ENCODE measurements around the gene MOCS3.

MOCS3 gene

DNA sequence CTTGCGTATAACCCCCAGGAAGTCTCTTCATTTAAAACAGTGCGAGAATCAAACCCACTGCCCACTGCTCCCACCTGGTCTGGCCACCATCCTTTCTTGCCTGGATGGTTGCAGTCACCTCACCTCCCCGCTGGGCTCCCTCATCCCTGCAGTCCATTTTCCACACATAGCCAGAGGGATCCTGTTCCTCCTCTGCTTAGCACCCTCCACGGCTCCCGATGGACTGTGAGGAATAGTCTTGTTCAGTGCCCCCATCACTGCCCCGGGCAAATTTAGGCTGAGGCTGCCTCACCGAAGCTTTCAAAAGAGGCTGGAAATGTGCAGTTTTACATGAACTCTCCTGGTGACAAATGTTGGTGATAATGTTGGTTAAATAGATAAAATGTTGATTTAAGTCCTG, 46.6 kb downstream of the MOCS3 start:
- DNase-seq (ENCODE audit: low spot score), result no peak
- in situ Hi-C loops (cut with MboI; ENCODE audit: low pct_unique_long_range_greater_than_20kb, low sequenced_read_pairs, unreplicated experiment), result no loop called here
- TF ChIP-seq CTCF (IDR thresholded peaks at IDR 0.05; ENCODE audit: extremely low read depth, insufficient read depth, missing control alignments), result no peak

DNA sequence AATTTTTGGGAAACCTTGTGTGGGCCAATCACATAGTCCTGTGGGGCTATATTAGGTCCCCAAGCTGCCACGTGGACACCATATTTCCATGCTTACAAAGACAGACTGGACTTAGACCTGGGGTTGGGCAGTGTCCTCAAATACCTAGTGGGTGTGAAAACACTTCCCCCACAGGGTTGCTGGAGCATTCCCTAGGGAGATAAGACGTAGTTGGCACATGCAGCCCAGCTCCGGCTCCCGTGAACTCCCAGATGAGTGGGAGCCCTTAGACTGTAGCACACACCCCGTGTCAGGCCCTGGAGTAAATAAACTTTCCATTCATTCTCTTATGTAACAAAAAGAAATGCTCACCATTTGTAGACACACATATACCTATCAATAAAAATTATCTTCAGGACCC, 50.1 kb downstream of the MOCS3 start:
- in situ Hi-C loops (cut with MboI; ENCODE audit: low pct_unique_long_range_greater_than_20kb, low sequenced_read_pairs, unreplicated experiment), result no loop called here
- DNase-seq (ENCODE audit: low spot score), result no peak
- TF ChIP-seq CTCF (IDR thresholded peaks at IDR 0.05; ENCODE audit: extremely low read depth, insufficient read depth, missing control alignments), result no peak

DNA sequence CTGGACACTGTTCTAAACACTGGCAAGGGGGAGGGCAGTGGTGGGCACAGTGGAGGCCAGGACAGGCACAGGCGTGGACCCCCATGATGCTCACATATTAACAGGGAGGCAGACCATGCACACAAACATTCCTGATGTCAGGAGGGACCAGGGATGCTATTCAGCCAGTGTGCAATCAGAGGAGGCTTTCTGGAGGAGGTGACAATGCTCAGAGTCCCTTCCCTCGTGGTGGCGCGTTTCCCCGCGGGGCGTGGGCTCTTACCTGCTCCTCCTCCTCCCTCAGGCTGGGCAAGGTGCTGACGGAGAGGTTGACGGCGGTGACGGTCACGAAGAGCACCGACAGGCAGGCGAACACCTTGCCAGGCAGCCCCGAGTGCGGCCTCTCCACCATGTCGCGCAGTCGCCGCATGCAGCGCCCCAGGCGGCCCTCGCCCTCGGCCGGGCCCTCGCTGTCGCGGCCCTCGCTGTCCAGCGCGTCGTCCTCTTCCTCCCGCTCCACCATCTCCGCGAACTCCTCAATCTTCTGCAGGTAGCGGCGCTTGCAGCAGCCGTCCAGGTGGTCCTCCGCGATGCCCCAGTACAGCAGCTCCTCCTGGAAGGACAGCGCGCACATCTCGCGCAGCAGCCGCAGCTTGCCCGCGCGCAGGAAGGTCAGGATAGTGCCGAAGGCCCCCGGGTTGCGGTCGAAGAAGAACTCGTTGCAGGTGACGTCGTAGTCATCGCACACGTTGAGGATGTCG, 50.9 kb downstream of the MOCS3 start:
- no peak for DNase-seq (ENCODE audit: low spot score)
- in situ Hi-C loops (cut with MboI; ENCODE audit: low pct_unique_long_range_greater_than_20kb, low sequenced_read_pairs, unreplicated experiment), result no loop called here
- TF ChIP-seq CTCF (IDR thresholded peaks at IDR 0.05; ENCODE audit: extremely low read depth, insufficient read depth, missing control alignments), result no peak

- in situ Hi-C loops (cut with MboI; ENCODE audit: low pct_unique_long_range_greater_than_20kb, low sequenced_read_pairs, unreplicated experiment), result no loop called here
- no peak for TF ChIP-seq CTCF (IDR thresholded peaks at IDR 0.05; ENCODE audit: extremely low read depth, insufficient read depth, missing control alignments)
- DNase-seq (ENCODE audit: low spot score), result no peak
These were observed 51.4 kb downstream of the MOCS3 start for GRCh38 chr20:51010043-51010365.

- no peak for DNase-seq (ENCODE audit: low spot score)
- in situ Hi-C loops (cut with MboI; ENCODE audit: low pct_unique_long_range_greater_than_20kb, low sequenced_read_pairs, unreplicated experiment), result no loop called here
These were observed 52.3 kb downstream of the MOCS3 start for GRCh38 chr20:51010932-51011331.

DNA sequence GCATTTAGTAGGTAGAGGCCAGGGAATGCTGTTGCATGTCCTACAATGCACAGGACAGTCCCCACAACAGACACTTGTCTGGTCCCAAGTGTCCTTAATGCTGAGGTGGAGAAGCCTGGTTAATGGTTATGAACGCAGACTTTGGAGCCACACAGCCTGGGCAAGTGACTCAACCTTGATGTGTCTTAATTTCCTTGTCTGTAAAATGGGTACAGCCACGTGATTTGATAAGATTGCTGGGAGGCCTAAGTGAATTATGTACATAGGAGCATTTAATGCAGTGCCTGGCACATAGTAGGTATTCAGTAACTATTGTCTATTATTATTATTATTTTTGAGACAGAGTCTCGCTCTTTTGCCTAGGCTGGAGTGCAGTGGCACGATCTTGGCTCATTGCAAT, 52.9 kb downstream of the MOCS3 start:
- no peak for TF ChIP-seq CTCF (IDR thresholded peaks at IDR 0.05; ENCODE audit: extremely low read depth, insufficient read depth, missing control alignments)
- no peak for DNase-seq (ENCODE audit: low spot score)
- in situ Hi-C loops (cut with MboI; ENCODE audit: low pct_unique_long_range_greater_than_20kb, low sequenced_read_pairs, unreplicated experiment), result no loop called here

More at GRCh38 chr20:51010932-51011331, 52.3 kb downstream of the MOCS3 start:
- no peak for TF ChIP-seq CTCF (IDR thresholded peaks at IDR 0.05; ENCODE audit: extremely low read depth, insufficient read depth, missing control alignments)

Data from GM13977 (cell line).